Liver (tissue), 9 donors: ENCODE results near the gene RBM28. TPM values are rescaled to one million over a fixed set of nuclear protein-coding genes. Genes with fewer than 3 reads are reported as not detected.

Experiments used
- DNase-seq: peaks from one replicate; pipeline ENCODE4 v3.0.0-alpha.2; 2017; ENCODE audit warnings: low spot score
- H3K27ac ChIP-seq, 2 donors: one replicate each; pipeline ENCODE4 v1.7.0; 2013; ENCODE audit warnings: inconsistent platforms in 2 of 2, low read length in 2 of 2, control low read depth in 1 of 2, low read depth in 1 of 2, mild to moderate bottlenecking in 1 of 2
- H3K27me3 ChIP-seq, 4 donors: one replicate each; pipeline versions ENCODE4 v1.6.1 to v1.7.0; 2013; ENCODE audit warnings: low read length in 3 of 4, inconsistent platforms in 1 of 4, mild to moderate bottlenecking in 1 of 4, moderate library complexity in 1 of 4; ENCODE audit not compliant: control insufficient read depth in 4 of 4, insufficient read depth in 4 of 4
- H3K36me3 ChIP-seq, 4 donors: one replicate each; pipeline versions ENCODE4 v1.6.1 to v1.7.0; 2013; ENCODE audit warnings: low read length in 3 of 4, mild to moderate bottlenecking in 3 of 4, low read depth in 1 of 4, moderate library complexity in 1 of 4; ENCODE audit not compliant: control insufficient read depth in 4 of 4, insufficient read depth in 3 of 4
- H3K4me1 ChIP-seq, 4 donors: one replicate each; pipeline versions ENCODE4 v1.6.1 to v1.7.0; 2013; ENCODE audit warnings: low read length in 3 of 4, mild to moderate bottlenecking in 3 of 4, moderate library complexity in 1 of 4; ENCODE audit not compliant: control insufficient read depth in 4 of 4, insufficient read depth in 4 of 4
- H3K4me3 ChIP-seq, 3 donors: one replicate each; pipeline versions ENCODE4 v1.6.1 to v1.7.0; 2013; ENCODE audit warnings: low read length in 3 of 3, control low read depth in 1 of 3, low read depth in 1 of 3, mild to moderate bottlenecking in 1 of 3
- H3K9ac ChIP-seq, 2 donors: one replicate each; pipeline ENCODE4 v1.7.0; 2013; ENCODE audit warnings: low read length in 2 of 2, mild to moderate bottlenecking in 2 of 2, moderate library complexity in 2 of 2, control low read depth in 1 of 2, low read depth in 1 of 2
- H3K9me3 ChIP-seq, 4 donors: one replicate each; pipeline versions ENCODE4 v1.6.1 to v1.7.0; 2013; ENCODE audit warnings: low read length in 3 of 4; ENCODE audit not compliant: control insufficient read depth in 4 of 4
- CTCF ChIP-seq: fragments of 150-350 bp; IDR thresholded peaks from 2 replicates; pipeline ENCODE4 v1.5.1; 2017; ENCODE audit warnings: improper control_type of control experiment, low read depth, low read length; ENCODE audit not compliant: missing input control
- EGR1 ChIP-seq, 2 donors: IDR thresholded peaks; 2 replicates each; pipeline ENCODE4 v1.6.1; 2016 to 2018; ENCODE audit warnings: antibody characterized with exemption in 2 of 2, low read depth in 2 of 2
- FOXA1 ChIP-seq: IDR thresholded peaks from 2 replicates; pipeline ENCODE4 v1.6.1; 2016; ENCODE audit warnings: antibody characterized with exemption
- FOXA2 ChIP-seq: IDR thresholded peaks from 2 replicates; pipeline ENCODE4 v1.6.1; 2016; ENCODE audit warnings: antibody characterized with exemption
- GABPA ChIP-seq, 2 donors: IDR thresholded peaks in 1 of 2; conservative IDR thresholded peaks in 1 of 2; 2 replicates each; pipeline ENCODE4 v1.6.1; 2016; ENCODE audit warnings: antibody characterized with exemption in 2 of 2, mild to moderate bottlenecking in 1 of 2, moderate library complexity in 1 of 2
- HNF4A ChIP-seq, 2 donors: conservative IDR thresholded peaks; 2 replicates each; pipeline ENCODE4 v1.6.1; 2016; ENCODE audit warnings: antibody characterized with exemption in 2 of 2, mild to moderate bottlenecking in 2 of 2
- HNF4G ChIP-seq: IDR thresholded peaks from 2 replicates; pipeline ENCODE4 v1.6.1; 2016; ENCODE audit warnings: antibody characterized with exemption
- JUND ChIP-seq, 2 donors: IDR thresholded peaks; 2 replicates each; pipeline ENCODE4 v1.6.1; 2016; ENCODE audit warnings: antibody characterized with exemption in 2 of 2
- MAX ChIP-seq: IDR thresholded peaks from 2 replicates; pipeline ENCODE4 v1.6.1; 2016; ENCODE audit warnings: antibody characterized with exemption
- NR2F2 ChIP-seq: IDR thresholded peaks from 2 replicates; pipeline ENCODE4 v1.6.1; 2016; ENCODE audit warnings: antibody characterized with exemption
- RAD21 ChIP-seq, 2 donors: IDR thresholded peaks; 2 replicates each; pipeline ENCODE4 v1.6.1; 2016; ENCODE audit warnings: antibody characterized with exemption in 2 of 2, mild to moderate bottlenecking in 2 of 2
- RXRA ChIP-seq, 2 donors: IDR thresholded peaks; 2 replicates each; pipeline ENCODE4 v1.6.1; 2017 to 2018; ENCODE audit warnings: antibody characterized with exemption in 2 of 2, mild to moderate bottlenecking in 1 of 2
- SP1 ChIP-seq: IDR thresholded peaks from 2 replicates; pipeline ENCODE4 v1.6.1; 2018; ENCODE audit warnings: antibody characterized with exemption, mild to moderate bottlenecking
- TAF1 ChIP-seq: conservative IDR thresholded peaks from 2 replicates; pipeline ENCODE4 v1.6.1; 2016; ENCODE audit warnings: antibody characterized with exemption, mild to moderate bottlenecking
- YY1 ChIP-seq: IDR thresholded peaks from 2 replicates; pipeline ENCODE4 v1.6.1; 2016; ENCODE audit warnings: antibody characterized with exemption, mild to moderate bottlenecking
- ZBTB33 ChIP-seq: IDR thresholded peaks from 2 replicates; pipeline ENCODE4 v1.6.1; 2016; ENCODE audit warnings: antibody characterized with exemption
- WGBS: extraction: QIAGEN DNeasy Blood & Tissue Kit; methylation state at CpG from one replicate; pipeline ENCODE4 v1.1.7; 2013; 5-methylcytosine and 5-hydroxymethylcytosine counted together
- polyA plus RNA-seq, 2 donors: library from polyadenylated mRNA; stranded (reverse) in 1 of 2; unstranded in 1 of 2; fragments of 200-250 nt in 1 of 2; fragments of >200 nt in 1 of 2; fragmentation: Nextera tagmentation in 1 of 2; extraction: Ambion mirVana in 1 of 2; gene quantifications; one replicate each; pipeline versions ENCODE4 v1.2.1 to v1.2.3, GENCODE V29; 2013 to 2015
- total RNA-seq, 2 donors: library from RNA; depleted of rRNA; stranded (reverse); fragments of >200 nt; gene quantifications; one replicate each; pipeline ENCODE4 v1.2.3, GENCODE V29; 2014
- TF ChIP-seq, protein P1 (sequence below): IDR thresholded peaks from 2 replicates; pipeline ENCODE4 v1.6.1; 2016; ENCODE audit warnings: antibody characterized with exemption, mild to moderate bottlenecking
- TF ChIP-seq, protein P2 (sequence below): IDR thresholded peaks from 2 replicates; pipeline ENCODE4 v1.6.1; 2016; ENCODE audit warnings: antibody characterized with exemption
- donor health status: healthy.
- donor health status: healthy.
- donor health status: healthy.
- donor health status: healthy.
- donor health status: healthy.

The RBM28 gene
- total and polyA plus RNA-seq, 4 donors, result 3.6 to 16.1 (median 11.7) TPM

DNA sequence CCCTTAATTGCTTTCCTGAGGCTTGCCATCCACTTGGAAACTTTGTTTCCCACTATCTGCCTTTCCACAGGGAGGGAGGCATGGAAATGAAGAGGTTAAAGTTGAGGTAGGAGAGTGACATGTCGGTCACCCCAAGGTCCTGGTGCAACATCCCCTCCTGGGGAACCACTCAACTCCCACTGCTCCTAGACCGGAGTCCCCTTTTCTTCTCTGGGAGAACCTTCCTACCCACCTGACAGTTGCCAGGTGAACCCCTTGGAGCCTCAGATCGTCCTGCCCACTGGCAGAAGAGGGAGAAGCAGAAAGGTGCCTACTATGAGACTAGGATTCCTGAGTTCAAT is 44.4 kb upstream of the RBM28 start:
- no peaks in the 10 kb centered on the region for H3K36me3 ChIP-seq
- no peak for DNase-seq
- WGBS, result 38% methylated on average over 3 of the region's 3 CpGs

More for the DNA sequence above, 44.4 kb upstream of the RBM28 start:
- no peaks in the 10 kb centered on the region for H3K4me1 ChIP-seq
- no peak overlapping the region for H3K4me3 ChIP-seq
- H3K27ac ChIP-seq, result no peak overlapping the region
- TF ChIP-seq FOXA2 (no peak), SP1 (no peak), NR2F2 (no peak), GABPA (IDR thresholded peaks at IDR 0.05 in 1 of 2, conservative IDR thresholded peaks at IDR 0.05 in 1 of 2) (no peak), TAF1 (no peak), HNF4G (no peak), YY1 (no peak), EGR1 (IDR thresholded peaks at IDR 0.05; ENCODE audit: low read depth in 2 of 2) (no peak), RAD21 (IDR thresholded peaks at IDR 0.05) (no peak), ZBTB33 (no peak), FOXA1 (no peak), MAX (no peak), HNF4A (conservative IDR thresholded peaks at IDR 0.05) (no peak), RXRA (IDR thresholded peaks at IDR 0.05) (no peak), JUND (IDR thresholded peaks at IDR 0.05) (no peak), CTCF (no peak)
- TF ChIP-seq, protein P1, sequence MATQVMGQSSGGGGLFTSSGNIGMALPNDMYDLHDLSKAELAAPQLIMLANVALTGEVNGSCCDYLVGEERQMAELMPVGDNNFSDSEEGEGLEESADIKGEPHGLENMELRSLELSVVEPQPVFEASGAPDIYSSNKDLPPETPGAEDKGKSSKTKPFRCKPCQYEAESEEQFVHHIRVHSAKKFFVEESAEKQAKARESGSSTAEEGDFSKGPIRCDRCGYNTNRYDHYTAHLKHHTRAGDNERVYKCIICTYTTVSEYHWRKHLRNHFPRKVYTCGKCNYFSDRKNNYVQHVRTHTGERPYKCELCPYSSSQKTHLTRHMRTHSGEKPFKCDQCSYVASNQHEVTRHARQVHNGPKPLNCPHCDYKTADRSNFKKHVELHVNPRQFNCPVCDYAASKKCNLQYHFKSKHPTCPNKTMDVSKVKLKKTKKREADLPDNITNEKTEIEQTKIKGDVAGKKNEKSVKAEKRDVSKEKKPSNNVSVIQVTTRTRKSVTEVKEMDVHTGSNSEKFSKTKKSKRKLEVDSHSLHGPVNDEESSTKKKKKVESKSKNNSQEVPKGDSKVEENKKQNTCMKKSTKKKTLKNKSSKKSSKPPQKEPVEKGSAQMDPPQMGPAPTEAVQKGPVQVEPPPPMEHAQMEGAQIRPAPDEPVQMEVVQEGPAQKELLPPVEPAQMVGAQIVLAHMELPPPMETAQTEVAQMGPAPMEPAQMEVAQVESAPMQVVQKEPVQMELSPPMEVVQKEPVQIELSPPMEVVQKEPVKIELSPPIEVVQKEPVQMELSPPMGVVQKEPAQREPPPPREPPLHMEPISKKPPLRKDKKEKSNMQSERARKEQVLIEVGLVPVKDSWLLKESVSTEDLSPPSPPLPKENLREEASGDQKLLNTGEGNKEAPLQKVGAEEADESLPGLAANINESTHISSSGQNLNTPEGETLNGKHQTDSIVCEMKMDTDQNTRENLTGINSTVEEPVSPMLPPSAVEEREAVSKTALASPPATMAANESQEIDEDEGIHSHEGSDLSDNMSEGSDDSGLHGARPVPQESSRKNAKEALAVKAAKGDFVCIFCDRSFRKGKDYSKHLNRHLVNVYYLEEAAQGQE, result no peak
- TF ChIP-seq, protein P2, sequence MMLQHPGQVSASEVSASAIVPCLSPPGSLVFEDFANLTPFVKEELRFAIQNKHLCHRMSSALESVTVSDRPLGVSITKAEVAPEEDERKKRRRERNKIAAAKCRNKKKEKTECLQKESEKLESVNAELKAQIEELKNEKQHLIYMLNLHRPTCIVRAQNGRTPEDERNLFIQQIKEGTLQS, result no peak
- no peaks in the 10 kb centered on the region for H3K9me3 ChIP-seq
- H3K9ac ChIP-seq, result no peak overlapping the region
- H3K27me3 ChIP-seq, result no peaks in the 10 kb centered on the region
